SK-N-SH treated with all-trans-retinoic acid at 6 μM for 48 hours (cell line): Measurements from ENCODE around the gene CEPT1.

Experiments
- ATAC-seq: fragments of 200-7000 bp; cut with Tn5 transposase; 3 replicates; pipeline ENCODE4 v1.9.1; 2020; ENCODE audit warnings: mild to moderate bottlenecking, moderate library complexity
- ARNTL ChIP-seq: fragments of 450-650 bp; formaldehyde crosslinking; IDR thresholded peaks from 2 replicates; pipeline ENCODE4 v1.5.0; 2020; ENCODE audit warnings: low read depth, mild to moderate bottlenecking, moderate library complexity, borderline replicate concordance
- BACH2 ChIP-seq: fragments of 250-450 bp; sonication (Bioruptor Pico); IDR thresholded peaks from 2 replicates; pipeline ENCODE4 v1.9.0; 2021; ENCODE audit warnings: mild to moderate bottlenecking, borderline replicate concordance
- ESRRG ChIP-seq: fragments of 250-450 bp; sonication (Bioruptor Pico); IDR thresholded peaks from 2 replicates; pipeline ENCODE4 v1.6.1; 2021; ENCODE audit warnings: mild to moderate bottlenecking
- GLIS3 ChIP-seq: fragments of 250-450 bp; sonication (Bioruptor Pico); IDR thresholded peaks from 2 replicates; pipeline ENCODE4 v1.5.0; 2020; ENCODE audit warnings: mild to moderate bottlenecking, moderate library complexity
- ISL1 ChIP-seq: fragments of 250-450 bp; sonication (Bioruptor Pico); IDR thresholded peaks from 2 replicates; pipeline ENCODE4 v2.1.2; 2022; ENCODE audit warnings: mild to moderate bottlenecking, moderate library complexity
- OSR1 ChIP-seq: fragments of 250-450 bp; sonication (Bioruptor Pico); IDR thresholded peaks from 2 replicates; pipeline ENCODE4 v1.8.0; 2022; ENCODE audit warnings: moderate library complexity, mild to moderate bottlenecking, inconsistent platforms
- PATZ1 ChIP-seq: fragments of 250-450 bp; sonication (Bioruptor Pico); IDR thresholded peaks from 2 replicates; pipeline ENCODE4 v1.8.0; 2020; ENCODE audit warnings: mild to moderate bottlenecking, moderate library complexity, borderline replicate concordance
- POU6F1 ChIP-seq: fragments of 250-450 bp; sonication (Bioruptor Pico); IDR thresholded peaks from 2 replicates; pipeline ENCODE4 v1.8.0; 2021; ENCODE audit warnings: low read depth, mild to moderate bottlenecking, moderate library complexity, borderline replicate concordance
- PPARA ChIP-seq: fragments of 250-450 bp; sonication (Bioruptor Pico); IDR thresholded peaks from 2 replicates; pipeline ENCODE4 v1.5.0; 2020; ENCODE audit warnings: mild to moderate bottlenecking, borderline replicate concordance
- RARB ChIP-seq: fragments of 250-450 bp; sonication (Bioruptor Pico); IDR thresholded peaks from 2 replicates; pipeline ENCODE4 v1.8.0; 2021; ENCODE audit warnings: mild to moderate bottlenecking, moderate library complexity
- SNAI2 ChIP-seq: fragments of 250-450 bp; sonication (Bioruptor Pico); IDR thresholded peaks from 2 replicates; pipeline ENCODE4 v1.5.0; 2020; ENCODE audit warnings: mild to moderate bottlenecking, moderate library complexity
- TCF4 ChIP-seq: fragments of 250-450 bp; sonication (Bioruptor Pico); IDR thresholded peaks from 2 replicates; pipeline ENCODE4 v1.8.0; 2021; ENCODE audit warnings: mild to moderate bottlenecking, moderate library complexity, borderline replicate concordance
- TSHZ2 ChIP-seq: fragments of 250-450 bp; sonication (Bioruptor Pico); IDR thresholded peaks from 2 replicates; pipeline ENCODE4 v1.5.0; 2020; ENCODE audit warnings: mild to moderate bottlenecking, moderate library complexity
- ZC3H10 ChIP-seq: fragments of 250-450 bp; sonication (Bioruptor Pico); IDR thresholded peaks from 2 replicates; pipeline ENCODE4 v1.5.1; 2021; ENCODE audit warnings: mild to moderate bottlenecking, moderate library complexity
- ZFP3 ChIP-seq: fragments of 250-450 bp; sonication (Bioruptor Pico); IDR thresholded peaks from 2 replicates; pipeline ENCODE4 v1.5.0; 2020; ENCODE audit warnings: mild to moderate bottlenecking, moderate library complexity
- ZFP30 ChIP-seq: fragments of 450-650 bp; formaldehyde crosslinking; IDR thresholded peaks from 2 replicates; pipeline ENCODE4 v1.5.0; 2022; ENCODE audit warnings: mild to moderate bottlenecking, moderate library complexity
- ZNF565 ChIP-seq: fragments of 450-650 bp; formaldehyde crosslinking; conservative IDR thresholded peaks from 2 replicates; pipeline ENCODE4 v1.5.0; 2020; ENCODE audit warnings: low read depth, mild to moderate bottlenecking, moderate library complexity
- ZNF70 ChIP-seq: fragments of 450-650 bp; formaldehyde crosslinking; IDR thresholded peaks from 2 replicates; pipeline ENCODE4 v1.5.0; 2020; ENCODE audit warnings: mild to moderate bottlenecking, moderate library complexity
- ZNF8 ChIP-seq: fragments of 450-650 bp; formaldehyde crosslinking; IDR thresholded peaks from 2 replicates; pipeline ENCODE4 v1.5.0; 2020; ENCODE audit warnings: mild to moderate bottlenecking, moderate library complexity
- TF ChIP-seq, protein P1 (sequence below): fragments of 250-450 bp; sonication (Bioruptor Pico); IDR thresholded peaks from 2 replicates; pipeline ENCODE4 v1.5.1; 2020; ENCODE audit warnings: low read depth, mild to moderate bottlenecking, moderate library complexity
- TF ChIP-seq, protein P2 (sequence below): fragments of 250-450 bp; sonication (Bioruptor Pico); IDR thresholded peaks from 2 replicates; pipeline ENCODE4 v1.5.1; 2021; ENCODE audit warnings: mild to moderate bottlenecking, moderate library complexity

The CEPT1 gene

DNA sequence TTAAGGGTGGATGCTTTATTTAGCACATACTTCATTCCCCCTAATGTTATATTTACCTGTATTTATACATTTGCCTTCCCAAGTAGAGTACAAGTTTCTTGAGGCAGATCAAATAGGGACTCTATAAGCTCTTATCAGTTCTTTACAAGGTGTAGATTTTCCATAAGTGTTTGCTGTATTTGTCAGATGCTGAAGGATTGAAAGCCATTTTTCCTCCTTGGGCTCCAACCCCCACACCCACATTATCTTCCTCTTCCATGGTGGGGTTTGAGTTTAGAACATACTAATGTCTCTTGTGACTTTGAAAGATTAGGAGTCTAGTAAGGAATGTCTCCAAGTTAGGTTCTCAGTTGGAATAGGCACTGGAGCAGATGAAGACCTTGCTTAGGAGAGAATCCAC, 85.1 kb downstream of the CEPT1 start:
- TF ChIP-seq ESRRG (CRISPR knock-in tag), result no peak
- TF ChIP-seq ZNF8 (CRISPR knock-in tag), result no peak
- TF ChIP-seq POU6F1 (CRISPR knock-in tag), result no peak
- TF ChIP-seq RARB (CRISPR knock-in tag), result no peak
- no peak for TF ChIP-seq ARNTL (CRISPR knock-in tag)
- TF ChIP-seq ZNF70 (CRISPR knock-in tag), result no peak
- no peak for TF ChIP-seq BACH2 (CRISPR knock-in tag)
- no peak for ATAC-seq

- TF ChIP-seq TSHZ2 (no peak), TCF4 (CRISPR knock-in tag) (no peak), PPARA (CRISPR knock-in tag) (no peak), PATZ1 (CRISPR knock-in tag) (no peak), ZC3H10 (CRISPR knock-in tag) (no peak), OSR1 (no peak), ZFP30 (no peak), ZNF8 (CRISPR knock-in tag) (no peak), SNAI2 (no peak), ISL1 (CRISPR knock-in tag) (no peak), ZNF565 (CRISPR knock-in tag) (no peak), ZFP3 (CRISPR knock-in tag) (no peak), GLIS3 (CRISPR knock-in tag) (no peak), POU6F1 (CRISPR knock-in tag) (no peak), BACH2 (CRISPR knock-in tag) (no peak), ARNTL (CRISPR knock-in tag) (no peak), ZNF70 (CRISPR knock-in tag) (no peak), RARB (CRISPR knock-in tag) (no peak)
- TF ChIP-seq, protein P1, sequence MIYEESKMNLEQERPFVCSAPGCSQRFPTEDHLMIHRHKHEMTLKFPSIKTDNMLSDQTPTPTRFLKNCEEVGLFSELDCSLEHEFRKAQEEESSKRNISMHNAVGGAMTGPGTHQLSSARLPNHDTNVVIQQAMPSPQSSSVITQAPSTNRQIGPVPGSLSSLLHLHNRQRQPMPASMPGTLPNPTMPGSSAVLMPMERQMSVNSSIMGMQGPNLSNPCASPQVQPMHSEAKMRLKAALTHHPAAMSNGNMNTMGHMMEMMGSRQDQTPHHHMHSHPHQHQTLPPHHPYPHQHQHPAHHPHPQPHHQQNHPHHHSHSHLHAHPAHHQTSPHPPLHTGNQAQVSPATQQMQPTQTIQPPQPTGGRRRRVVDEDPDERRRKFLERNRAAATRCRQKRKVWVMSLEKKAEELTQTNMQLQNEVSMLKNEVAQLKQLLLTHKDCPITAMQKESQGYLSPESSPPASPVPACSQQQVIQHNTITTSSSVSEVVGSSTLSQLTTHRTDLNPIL (CRISPR knock-in tag), result no peak
- TF ChIP-seq, protein P2, sequence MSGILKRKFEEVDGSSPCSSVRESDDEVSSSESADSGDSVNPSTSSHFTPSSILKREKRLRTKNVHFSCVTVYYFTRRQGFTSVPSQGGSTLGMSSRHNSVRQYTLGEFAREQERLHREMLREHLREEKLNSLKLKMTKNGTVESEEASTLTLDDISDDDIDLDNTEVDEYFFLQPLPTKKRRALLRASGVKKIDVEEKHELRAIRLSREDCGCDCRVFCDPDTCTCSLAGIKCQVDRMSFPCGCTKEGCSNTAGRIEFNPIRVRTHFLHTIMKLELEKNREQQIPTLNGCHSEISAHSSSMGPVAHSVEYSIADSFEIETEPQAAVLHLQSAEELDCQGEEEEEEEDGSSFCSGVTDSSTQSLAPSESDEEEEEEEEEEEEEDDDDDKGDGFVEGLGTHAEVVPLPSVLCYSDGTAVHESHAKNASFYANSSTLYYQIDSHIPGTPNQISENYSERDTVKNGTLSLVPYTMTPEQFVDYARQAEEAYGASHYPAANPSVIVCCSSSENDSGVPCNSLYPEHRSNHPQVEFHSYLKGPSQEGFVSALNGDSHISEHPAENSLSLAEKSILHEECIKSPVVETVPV (CRISPR knock-in tag), result no peak
- ATAC-seq, result no peak
Observed at GRCh38 chr1:111225717-111226400, 85.8 kb downstream of the CEPT1 start.
